HG02852 (cell line): Measurements from ENCODE around the gene MSH6.

ENCODE experiments used
- ATAC-seq: cut with Tn5 transposase; IDR thresholded peaks from one replicate; pipeline ENCODE4 v1.9.1; 2021; ENCODE audit warnings: mild to moderate bottlenecking, moderate library complexity; ENCODE audit not compliant: unreplicated experiment

Gene MSH6

GRCh38 chr2:47778698-47779425 is 4.1 kb upstream of the MSH6 start:
- ATAC-seq, result no peak

DNA sequence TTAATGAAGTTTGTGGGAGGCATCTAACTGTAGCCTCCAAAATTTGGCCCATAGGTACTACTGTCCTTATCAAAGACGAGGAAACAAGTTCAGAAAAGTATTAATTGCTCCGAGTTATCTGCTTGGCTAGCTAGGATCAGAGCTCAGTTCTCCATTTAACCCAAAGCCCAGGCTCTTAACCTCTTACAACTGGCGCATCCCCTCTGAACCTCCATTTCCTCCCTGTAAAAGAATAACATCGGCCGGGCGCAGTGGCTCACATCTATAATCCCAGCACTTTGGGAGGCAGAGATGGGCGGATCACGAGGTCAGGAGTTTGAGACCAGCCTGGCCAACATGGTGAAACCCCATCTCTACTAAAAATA is 3.5 kb upstream of the MSH6 start:
- no peak for ATAC-seq

GRCh38 chr2:47782381-47782670 is 619 bp upstream of the MSH6 start:
- no peak for ATAC-seq

DNA sequence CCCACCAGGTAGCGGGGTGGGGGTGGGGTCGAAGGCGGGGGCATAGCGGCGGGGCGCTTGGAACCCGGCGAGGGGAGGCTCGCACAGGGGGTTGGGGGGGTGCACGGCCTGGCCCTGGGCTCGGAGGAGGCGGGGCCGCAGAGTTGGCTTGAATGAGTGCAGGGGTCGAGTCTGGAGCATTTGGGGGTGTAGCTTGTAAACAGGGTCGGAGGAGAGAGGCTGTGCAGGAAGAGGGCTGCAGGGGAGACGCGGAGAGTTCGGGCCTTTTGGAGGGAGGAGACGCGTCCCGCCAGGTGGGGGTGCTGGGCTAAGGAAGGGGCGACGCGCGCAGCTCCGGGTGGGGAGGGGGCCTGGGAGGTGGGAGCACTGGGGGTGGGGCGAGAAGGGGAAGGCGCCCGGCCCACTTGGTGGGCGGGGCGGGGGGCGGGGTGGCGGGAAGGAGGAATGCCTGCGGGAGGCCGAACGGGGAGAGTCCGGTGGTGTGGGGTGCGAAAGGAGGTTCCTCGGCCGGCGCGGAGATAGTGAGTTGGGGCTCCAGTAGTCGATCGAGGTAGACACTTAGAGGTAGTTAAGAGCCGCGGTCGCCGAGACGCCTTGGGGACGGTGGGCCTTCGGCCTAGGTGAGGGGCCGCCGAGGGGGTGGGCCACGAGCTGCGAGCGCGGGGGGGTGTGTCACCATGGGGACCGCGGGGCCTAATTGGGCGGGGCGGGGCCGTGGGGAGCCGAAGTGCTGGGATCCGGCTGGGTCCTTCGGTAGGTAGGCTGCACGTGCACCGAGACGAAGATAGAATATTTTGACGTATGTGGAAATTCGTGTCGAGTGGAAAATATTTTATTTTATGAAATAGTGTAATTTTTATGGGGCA is 774 bp downstream of the MSH6 start:
- peak; percentile 22 for ATAC-seq

DNA sequence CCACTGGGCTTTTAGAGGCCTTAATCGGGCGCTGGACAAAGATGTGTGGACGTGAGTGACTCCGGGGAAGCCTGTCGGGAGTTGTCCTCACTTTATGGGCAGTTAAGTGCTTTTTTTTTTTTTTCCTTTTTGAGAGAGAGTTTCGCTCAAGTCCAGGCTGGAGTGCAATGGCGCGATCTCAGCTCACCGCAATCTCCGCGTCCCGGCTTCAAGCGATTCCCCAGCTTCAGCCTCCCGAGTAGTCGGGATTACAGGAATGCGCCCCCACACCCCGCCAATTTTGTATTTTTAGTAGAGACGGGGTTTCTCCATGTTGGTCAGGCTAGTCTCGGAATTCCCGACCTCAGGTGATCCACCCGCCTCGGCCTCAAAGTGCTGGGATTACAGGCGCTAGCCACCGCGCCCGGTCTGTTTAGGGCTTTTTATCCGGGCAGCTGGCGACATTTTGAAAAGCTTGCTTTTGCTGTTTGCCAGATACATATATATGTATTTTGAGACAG is 1.5 kb downstream of the MSH6 start:
- ATAC-seq, result no peak

GRCh38 chr2:47785986-47786385 is 3.0 kb downstream of the MSH6 start:
- ATAC-seq, result no peak

- no peak for ATAC-seq
Measured at GRCh38 chr2:47796090-47796697, 13.2 kb downstream of the MSH6 start.

DNA sequence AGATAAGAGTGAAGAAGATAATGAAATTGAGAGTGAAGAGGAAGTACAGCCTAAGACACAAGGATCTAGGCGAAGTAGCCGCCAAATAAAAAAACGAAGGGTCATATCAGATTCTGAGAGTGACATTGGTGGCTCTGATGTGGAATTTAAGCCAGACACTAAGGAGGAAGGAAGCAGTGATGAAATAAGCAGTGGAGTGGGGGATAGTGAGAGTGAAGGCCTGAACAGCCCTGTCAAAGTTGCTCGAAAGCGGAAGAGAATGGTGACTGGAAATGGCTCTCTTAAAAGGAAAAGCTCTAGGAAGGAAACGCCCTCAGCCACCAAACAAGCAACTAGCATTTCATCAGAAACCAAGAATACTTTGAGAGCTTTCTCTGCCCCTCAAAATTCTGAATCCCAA is 15.7 kb downstream of the MSH6 start:
- ATAC-seq, result no peak

- no peak for ATAC-seq
Measured at GRCh38 chr2:47799031-47799609, 16.2 kb downstream of the MSH6 start.

GRCh38 chr2:47801118-47801517 is 18.2 kb downstream of the MSH6 start:
- no peak for ATAC-seq

DNA sequence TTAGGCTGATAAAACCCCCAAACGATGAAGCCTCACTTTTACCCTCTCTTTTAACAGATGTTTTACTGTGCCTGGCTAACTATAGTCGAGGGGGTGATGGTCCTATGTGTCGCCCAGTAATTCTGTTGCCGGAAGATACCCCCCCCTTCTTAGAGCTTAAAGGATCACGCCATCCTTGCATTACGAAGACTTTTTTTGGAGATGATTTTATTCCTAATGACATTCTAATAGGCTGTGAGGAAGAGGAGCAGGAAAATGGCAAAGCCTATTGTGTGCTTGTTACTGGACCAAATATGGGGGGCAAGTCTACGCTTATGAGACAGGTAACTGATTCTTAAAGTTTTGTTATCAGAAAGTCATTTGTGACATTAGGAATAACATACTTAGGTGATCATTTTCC is 20.4 kb downstream of the MSH6 start:
- ATAC-seq, result no peak

- ATAC-seq, result no peak
Measured at GRCh38 chr2:47803770-47804169, 20.8 kb downstream of the MSH6 start.

DNA sequence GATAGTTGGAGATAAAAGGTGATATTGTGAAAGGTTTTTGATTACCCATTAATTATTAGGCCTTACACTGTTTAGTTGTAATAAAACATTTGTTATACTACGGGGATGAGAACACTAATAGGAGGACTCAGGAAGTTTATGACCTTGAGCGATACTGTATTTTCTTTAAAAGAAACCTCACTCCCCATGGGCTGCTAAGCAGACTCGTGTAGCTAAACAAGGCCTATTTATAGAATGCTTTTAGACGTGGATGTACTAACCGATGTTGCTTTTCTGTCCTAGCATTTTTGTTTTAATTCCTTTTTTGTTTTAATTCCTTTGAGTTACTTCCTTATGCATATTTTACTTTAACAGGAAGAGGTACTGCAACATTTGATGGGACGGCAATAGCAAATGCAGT is 22.9 kb downstream of the MSH6 start:
- no peak for ATAC-seq

DNA sequence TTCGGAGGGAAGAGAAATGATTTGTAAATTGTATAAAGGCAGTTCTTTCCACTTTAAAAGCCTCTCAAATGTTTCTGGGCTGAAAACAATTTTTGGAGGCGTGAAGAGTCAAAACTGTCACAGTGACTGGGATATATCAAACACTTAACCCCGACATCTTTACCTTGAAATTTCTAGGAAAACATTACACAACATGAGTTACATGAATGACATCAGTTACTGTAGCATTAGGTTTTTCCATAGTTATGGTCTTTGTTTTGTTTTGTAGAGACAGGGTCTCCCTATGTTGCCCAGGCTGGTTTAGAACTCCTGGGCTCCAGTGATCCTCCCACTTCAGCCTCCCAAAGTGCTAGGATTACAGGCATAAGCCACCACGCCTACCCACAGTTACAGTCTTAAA is 25.7 kb downstream of the MSH6 start:
- ATAC-seq, result no peak

DNA sequence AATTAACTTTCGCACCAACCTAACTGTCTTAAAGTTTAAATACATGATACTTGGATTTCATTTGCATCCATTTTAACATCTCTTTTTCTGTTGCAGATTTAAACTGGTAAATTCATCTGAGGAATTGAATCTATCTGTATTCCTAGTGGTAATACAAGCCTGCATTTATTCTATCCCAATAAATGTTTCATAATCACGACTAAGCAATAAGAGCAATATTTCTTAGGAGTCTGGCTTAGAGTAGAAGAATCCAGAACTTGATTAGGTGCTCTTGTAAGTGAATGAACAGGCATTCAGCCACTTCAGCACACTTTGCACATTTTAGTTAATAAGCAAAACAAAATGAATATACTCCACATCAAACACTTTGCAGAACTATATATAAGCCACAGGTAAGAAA is 27.0 kb downstream of the MSH6 start:
- ATAC-seq, result no peak

GRCh38 chr2:47810850-47811249 is 27.9 kb downstream of the MSH6 start:
- ATAC-seq, result no peak

DNA sequence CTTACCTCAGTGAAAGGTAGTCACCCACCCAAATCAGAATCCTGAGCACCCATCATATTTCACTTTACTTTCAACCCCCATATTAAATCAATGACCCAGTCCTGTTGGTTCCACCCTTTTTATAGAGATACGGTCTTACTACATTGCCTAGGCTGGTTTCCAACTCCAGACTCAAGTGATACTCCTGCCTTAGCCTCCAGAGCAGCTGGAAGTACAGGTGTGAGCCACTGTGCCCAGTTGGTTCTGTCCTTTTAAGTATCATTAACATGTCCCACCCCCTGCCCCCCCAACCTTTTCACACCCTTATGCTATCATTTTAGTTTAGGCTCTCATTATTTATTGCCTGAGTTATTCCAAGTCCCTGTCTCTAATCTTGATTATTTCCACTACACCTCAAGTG is 28.7 kb downstream of the MSH6 start:
- ATAC-seq, result no peak

DNA sequence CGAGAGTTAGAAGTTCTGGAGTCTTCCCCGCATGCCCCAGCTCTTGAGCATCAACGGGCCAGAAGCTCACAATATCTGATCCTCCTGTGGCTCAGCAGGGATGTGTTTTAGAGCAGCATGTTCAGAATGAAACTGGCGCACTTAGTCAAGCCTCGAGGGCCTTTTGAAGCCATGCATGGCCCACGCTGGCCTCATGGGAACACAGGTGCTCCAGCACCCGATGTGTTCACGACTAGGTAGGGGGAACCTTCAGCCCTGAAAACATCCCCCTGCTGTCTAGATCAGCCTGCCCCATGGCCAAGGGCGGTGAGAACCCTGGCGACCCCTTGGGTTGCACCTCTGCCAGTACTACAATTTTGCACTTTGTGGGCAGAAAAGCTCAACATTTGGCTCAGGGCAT is 32.8 kb downstream of the MSH6 start:
- peak; percentile 80 for ATAC-seq

- no peak for ATAC-seq
Measured at GRCh38 chr2:47818777-47819176, 35.8 kb downstream of the MSH6 start.

DNA sequence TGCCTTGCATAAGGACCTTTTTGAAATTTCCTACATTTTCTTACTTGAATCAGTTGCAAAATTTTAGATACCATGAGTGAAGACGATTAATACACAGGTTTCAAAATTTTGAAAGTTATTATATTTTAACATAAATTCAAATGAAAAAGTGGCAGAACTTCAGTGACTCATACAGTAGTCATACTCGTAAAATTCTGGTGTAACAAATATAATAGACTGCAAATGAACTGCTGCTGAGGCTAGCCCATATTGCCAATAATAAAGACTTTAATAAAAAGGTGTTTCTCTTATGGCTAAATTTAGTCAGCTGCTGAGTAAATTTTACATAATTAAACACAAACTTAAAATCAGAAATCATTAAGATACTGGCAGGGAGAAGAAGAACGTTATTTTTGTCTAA is 36.9 kb downstream of the MSH6 start:
- no peak for ATAC-seq

DNA sequence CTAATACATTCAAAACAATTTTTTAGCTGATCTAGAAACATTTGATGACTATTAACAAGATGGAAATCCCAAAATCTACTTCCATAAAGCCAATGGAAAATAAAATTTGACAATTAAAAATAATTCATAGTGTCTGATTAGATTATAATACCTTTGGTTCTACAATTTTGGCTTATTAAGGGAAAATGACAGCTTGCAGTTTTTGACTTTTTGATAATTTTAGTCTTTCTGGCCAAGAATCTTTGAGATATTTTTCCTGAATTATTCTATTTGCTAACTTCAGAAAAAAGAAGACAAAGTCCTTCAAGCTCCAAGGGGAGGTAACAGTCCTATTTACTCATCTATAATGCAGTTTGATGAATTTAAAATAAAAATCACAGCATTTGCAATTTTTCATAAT is 39.6 kb downstream of the MSH6 start:
- ATAC-seq, result no peak

DNA sequence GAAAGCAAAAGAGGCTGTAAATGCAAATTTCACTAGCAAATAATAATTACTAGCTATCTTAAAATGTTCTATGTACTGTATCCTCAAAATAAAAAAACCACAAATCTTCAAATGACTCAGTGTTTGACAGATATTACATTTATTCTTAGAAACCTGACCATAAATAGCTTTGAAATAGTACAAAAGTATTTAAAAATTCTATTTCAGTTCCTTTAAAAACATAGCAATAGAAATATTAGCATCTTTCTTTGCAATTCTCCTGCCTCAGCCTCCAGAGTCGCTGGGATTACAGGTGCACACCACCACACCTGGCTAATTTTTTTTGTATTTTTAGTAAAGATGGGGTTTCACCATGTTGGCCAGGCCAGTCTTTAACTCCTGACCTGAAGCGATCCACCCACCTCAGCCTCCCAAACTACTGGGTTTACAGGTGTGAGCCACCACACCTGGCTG is 50.6 kb downstream of the MSH6 start:
- ATAC-seq, result peak; percentile 81
